Lung (tissue), 12 donors: ENCODE measurements around the gene NCOA3. TPM values are rescaled to one million over a fixed set of nuclear protein-coding genes. Genes with fewer than 3 reads are reported as not detected.

Experiments
- ATAC-seq: fragments of 200-7000 bp; cut with Tn5 transposase; one replicate; pipeline ENCODE4 v1.9.1; 2020; ENCODE audit warnings: moderate number of reproducible peaks; ENCODE audit not compliant: insufficient read depth, low FRiP score
- DNase-seq, 3 donors: peaks; one replicate each; pipeline ENCODE4 v3.0.0-alpha.2; 2013 to 2017
- H3K27ac ChIP-seq, 2 donors: one replicate each; pipeline ENCODE4 v1.5.1; 2013; ENCODE audit warnings: mild to moderate bottlenecking in 2 of 2, moderate library complexity in 2 of 2, control low read depth in 1 of 2, inconsistent platforms in 1 of 2, low read depth in 1 of 2, low read length in 1 of 2
- H3K27me3 ChIP-seq, 3 donors: one replicate each; pipeline ENCODE4 v1.5.1; 2013; ENCODE audit warnings: low read length in 2 of 3; ENCODE audit not compliant: control insufficient read depth in 3 of 3, insufficient read depth in 3 of 3
- H3K36me3 ChIP-seq, 4 donors: one replicate each; pipeline ENCODE4 v1.5.1; 2013; ENCODE audit warnings: low read length in 4 of 4, mild to moderate bottlenecking in 1 of 4, moderate library complexity in 1 of 4; ENCODE audit not compliant: control insufficient read depth in 4 of 4, insufficient read depth in 4 of 4
- H3K4me1 ChIP-seq, 5 donors: one replicate each; pipeline ENCODE4 v1.5.1; 2013; ENCODE audit warnings: low read length in 5 of 5, mild to moderate bottlenecking in 2 of 5, moderate library complexity in 1 of 5; ENCODE audit not compliant: control insufficient read depth in 5 of 5, insufficient read depth in 5 of 5
- H3K4me3 ChIP-seq: one replicate; pipeline ENCODE4 v1.5.1; 2013; ENCODE audit warnings: mild to moderate bottlenecking, control low read depth, moderate library complexity
- H3K9ac ChIP-seq, 2 donors: one replicate each; pipeline ENCODE4 v1.5.1; 2013; ENCODE audit warnings: low read length in 2 of 2, control low read depth in 1 of 2; ENCODE audit not compliant: insufficient read depth in 1 of 2
- H3K9me3 ChIP-seq, 4 donors: one replicate each; pipeline ENCODE4 v1.5.1; 2013; ENCODE audit warnings: low read length in 3 of 4, mild to moderate bottlenecking in 1 of 4, moderate library complexity in 1 of 4; ENCODE audit not compliant: control insufficient read depth in 4 of 4, insufficient read depth in 3 of 4
- WGBS, 2 donors: extraction: QIAGEN DNeasy Blood & Tissue Kit; methylation state at CpG; one replicate each; pipeline ENCODE4 v1.1.7; 2013; 5-methylcytosine and 5-hydroxymethylcytosine counted together
- polyA plus RNA-seq, 2 donors: library from polyadenylated mRNA; stranded (reverse); fragments of 200-250 nt; gene quantifications; one replicate each; pipeline ENCODE4 v1.2.1, GENCODE V29; 2013
- total RNA-seq, 2 donors: library from RNA; depleted of rRNA in 1 of 2; stranded (reverse); fragments of >200 nt in 1 of 2; gene quantifications; one replicate each; pipeline ENCODE4 v1.2.1, GENCODE V29; 2014 to 2021
- TF ChIP-seq, protein P1 (sequence below): IDR thresholded peaks from 2 replicates; pipeline ENCODE4 v1.5.1; 2012; ENCODE audit warnings: mild to moderate bottlenecking; ENCODE audit errors: control extremely low read depth, extremely low read depth
- donor health status: control.
- donor health status: control.
- donor health status: Bipolar disorder and iron deficiency.
- donor health status: healthy.
- donor health status: DM: yes; HTN: yes; CAD: no.

Gene NCOA3
- total and polyA plus RNA-seq, 4 donors, result 5.5 to 69.4 (median 22.6) TPM

DNA sequence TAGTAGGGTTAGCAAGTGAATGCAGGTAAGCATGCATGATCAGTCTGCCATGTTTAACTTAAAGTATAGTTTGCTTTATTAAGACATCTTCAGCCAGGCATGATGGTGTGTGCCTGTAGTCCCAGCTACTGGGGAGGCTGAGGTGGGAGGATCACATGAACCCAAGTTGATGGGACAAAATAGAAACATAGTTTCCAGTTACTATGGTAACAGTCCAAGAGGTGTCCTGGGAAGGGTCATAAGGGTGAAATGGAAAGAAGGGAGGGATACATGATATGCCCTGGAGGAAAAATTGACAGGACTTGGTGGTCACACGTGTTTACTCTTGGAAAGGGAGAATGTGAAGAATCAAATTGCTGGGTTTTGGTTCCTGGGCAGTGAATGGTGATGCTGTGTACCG, 143.9 kb downstream of the NCOA3 start:
- ATAC-seq, result no peak

DNA sequence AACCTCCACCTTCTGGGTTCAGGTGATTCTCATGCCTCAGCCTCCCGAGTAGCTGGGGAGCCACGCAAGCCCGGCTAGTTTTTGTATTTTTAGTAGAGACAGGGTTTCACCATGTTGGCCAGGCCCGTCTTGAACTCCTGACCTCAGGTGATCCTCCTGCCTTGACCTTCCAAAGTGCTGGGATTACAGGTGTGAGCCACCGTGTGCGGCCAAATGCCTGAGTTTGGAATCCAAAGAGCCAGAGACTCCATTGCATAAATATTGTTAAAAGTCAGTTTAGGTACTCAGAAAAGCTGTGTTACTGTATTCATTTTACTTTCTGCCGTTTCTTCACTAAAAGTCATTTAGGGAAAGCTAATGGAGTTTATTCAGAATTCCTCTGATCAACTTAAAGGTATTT, 146.3 kb downstream of the NCOA3 start:
- Histone ChIP-seq H3K36me3 (peaks cover 35 to 58% (median 48%) of the 10 kb centered on the region in 4 donors), H3K4me1 (no peaks in the 10 kb centered on the region), H3K27me3 (no peaks in the 10 kb centered on the region), H3K4me3 (no peak overlapping the region), H3K27ac (no peak overlapping the region), H3K9me3 (no peaks in the 10 kb centered on the region), H3K9ac (no peak overlapping the region)
- TF ChIP-seq, protein P1, sequence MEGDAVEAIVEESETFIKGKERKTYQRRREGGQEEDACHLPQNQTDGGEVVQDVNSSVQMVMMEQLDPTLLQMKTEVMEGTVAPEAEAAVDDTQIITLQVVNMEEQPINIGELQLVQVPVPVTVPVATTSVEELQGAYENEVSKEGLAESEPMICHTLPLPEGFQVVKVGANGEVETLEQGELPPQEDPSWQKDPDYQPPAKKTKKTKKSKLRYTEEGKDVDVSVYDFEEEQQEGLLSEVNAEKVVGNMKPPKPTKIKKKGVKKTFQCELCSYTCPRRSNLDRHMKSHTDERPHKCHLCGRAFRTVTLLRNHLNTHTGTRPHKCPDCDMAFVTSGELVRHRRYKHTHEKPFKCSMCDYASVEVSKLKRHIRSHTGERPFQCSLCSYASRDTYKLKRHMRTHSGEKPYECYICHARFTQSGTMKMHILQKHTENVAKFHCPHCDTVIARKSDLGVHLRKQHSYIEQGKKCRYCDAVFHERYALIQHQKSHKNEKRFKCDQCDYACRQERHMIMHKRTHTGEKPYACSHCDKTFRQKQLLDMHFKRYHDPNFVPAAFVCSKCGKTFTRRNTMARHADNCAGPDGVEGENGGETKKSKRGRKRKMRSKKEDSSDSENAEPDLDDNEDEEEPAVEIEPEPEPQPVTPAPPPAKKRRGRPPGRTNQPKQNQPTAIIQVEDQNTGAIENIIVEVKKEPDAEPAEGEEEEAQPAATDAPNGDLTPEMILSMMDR, result no peak
- no peak for ATAC-seq
- WGBS, 2 donors, result 96 to 97% methylated on average over 7 of the region's 7 CpGs
- no peak for DNase-seq

More for the DNA sequence above, 143.9 kb downstream of the NCOA3 start:
- H3K4me1 ChIP-seq, result no peaks in the 10 kb centered on the region
- H3K9me3 ChIP-seq, result no peaks in the 10 kb centered on the region
- no peak overlapping the region for H3K9ac ChIP-seq
- no peak overlapping the region for H3K4me3 ChIP-seq
- no peak overlapping the region for H3K27ac ChIP-seq
- H3K27me3 ChIP-seq, result no peaks in the 10 kb centered on the region
- H3K36me3 ChIP-seq, result peaks cover 35 to 55% (median 39%) of the 10 kb centered on the region in 4 donors
- WGBS, 2 donors, result 64 to 95% methylated on average over 2 of the region's 2 CpGs
- TF ChIP-seq, protein P1, result no peak
- no peak for DNase-seq

DNA sequence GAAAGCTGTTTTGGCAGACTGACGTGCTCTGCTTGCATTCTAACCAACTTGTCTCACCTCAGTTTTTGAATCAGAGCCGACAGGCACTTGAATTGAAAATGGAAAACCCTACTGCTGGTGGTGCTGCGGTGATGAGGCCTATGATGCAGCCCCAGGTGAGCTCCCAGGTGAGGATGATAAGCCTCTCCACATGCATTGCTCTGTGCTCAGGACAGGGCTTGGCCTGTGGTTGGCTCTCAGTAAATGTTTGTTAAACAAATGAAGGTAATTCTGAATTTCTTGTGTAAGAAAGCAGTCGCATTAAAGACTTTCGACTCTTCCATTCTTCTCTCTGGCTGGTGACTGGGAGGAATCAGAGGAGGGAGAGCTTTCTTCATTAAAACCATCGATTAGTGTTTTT, 147.3 kb downstream of the NCOA3 start:
- no peak overlapping the region for H3K9ac ChIP-seq
- DNase-seq, result no peak
- peaks cover 29 to 62% (median 49%) of the 10 kb centered on the region in 4 donors for H3K36me3 ChIP-seq
- WGBS, 2 donors, result 91 to 94% methylated on average over 6 of the region's 6 CpGs
- H3K27ac ChIP-seq, result no peak overlapping the region
- ATAC-seq, result no peak
- H3K9me3 ChIP-seq, result no peaks in the 10 kb centered on the region
- TF ChIP-seq, protein P1, result no peak
- H3K4me3 ChIP-seq, result no peak overlapping the region
- no peaks in the 10 kb centered on the region for H3K4me1 ChIP-seq
- H3K27me3 ChIP-seq, result no peaks in the 10 kb centered on the region

DNA sequence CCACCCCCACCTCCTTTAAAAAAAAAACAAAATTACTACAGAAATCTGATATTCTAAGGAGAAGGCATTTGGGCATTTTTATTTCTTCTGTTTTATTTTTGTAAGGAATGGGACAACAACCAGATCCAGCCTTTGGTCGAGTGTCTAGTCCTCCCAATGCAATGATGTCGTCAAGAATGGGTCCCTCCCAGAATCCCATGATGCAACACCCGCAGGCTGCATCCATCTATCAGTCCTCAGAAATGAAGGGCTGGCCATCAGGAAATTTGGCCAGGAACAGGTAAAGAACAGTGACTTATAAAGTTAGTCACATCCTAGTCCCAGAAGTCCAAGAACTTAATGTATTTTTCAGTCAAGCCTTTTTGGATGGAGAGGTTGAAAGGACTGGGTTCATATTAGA, 150.6 kb downstream of the NCOA3 start:
- Histone ChIP-seq H3K4me1 (no peaks in the 10 kb centered on the region), H3K9ac (no peak overlapping the region), H3K9me3 (no peaks in the 10 kb centered on the region), H3K36me3 (peaks cover 13 to 61% (median 39%) of the 10 kb centered on the region in 4 donors), H3K27ac (no peak overlapping the region), H3K27me3 (no peaks in the 10 kb centered on the region), H3K4me3 (no peak overlapping the region)
- ATAC-seq (no peak), DNase-seq (no peak)
- TF ChIP-seq, protein P1, result no peak
- WGBS, 2 donors, result 91 to 92% methylated on average over 3 of the region's 3 CpGs
